Cardiac septum (tissue), 1 donor: ENCODE results near the gene CEP68. TPM values are rescaled to one million over a fixed set of nuclear protein-coding genes. Genes with fewer than 3 reads are reported as not detected.
A peak's percentile ranks its signal among the peaks of the same experiment; 100 is the strongest.
"Not testable (repeated sequence)": the region's sequence is repeated elsewhere in the genome, so short reads cannot be mapped to it uniquely, and the experiment has no call there.

Source experiments
- DNase-seq: peaks from one replicate; pipeline ENCODE4 v3.0.0-alpha.2; 2020; ENCODE audit warnings: low spot score
- intact Hi-C: fragments of 100-400 bp; cut with DNase I; formaldehyde crosslinking; loops from one replicate; pipeline ENCODE4 v1.14.0; 2022
- total RNA-seq: library from RNA; stranded (reverse); fragmentation: NEBNext Ultra II Directional; extraction: Animal tissue kit (Norgen Biotek cat#: 25700); gene quantifications from one replicate; pipeline ENCODE4 v1.2.1, GENCODE V29; 2021
- donor health status: DM: no; HTN: no; CAD: no.

Gene CEP68
- total RNA-seq, 1 donor from 2014 or later: 21.6 TPM

DNA sequence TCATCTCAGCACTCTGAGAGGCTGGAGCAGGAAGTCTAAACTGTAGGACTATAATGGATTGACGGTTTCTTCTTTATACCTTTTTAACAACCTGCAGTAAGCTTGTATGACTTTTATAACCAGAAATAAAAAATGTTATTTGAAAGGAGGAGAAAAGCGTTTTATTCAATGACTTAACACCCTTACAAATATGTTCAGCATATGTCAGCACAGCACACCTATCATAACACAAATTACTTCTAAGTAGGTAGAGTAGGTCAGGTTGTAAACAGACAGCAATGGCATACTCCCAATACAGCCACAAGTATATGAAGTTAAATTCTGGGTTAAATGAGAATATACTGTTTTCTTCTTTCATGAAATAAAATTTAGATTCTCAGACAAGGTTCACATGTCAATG lies 57.6 kb downstream of the CEP68 start:
- intact Hi-C loops: no loop called here
- DNase-seq: no peak

DNA sequence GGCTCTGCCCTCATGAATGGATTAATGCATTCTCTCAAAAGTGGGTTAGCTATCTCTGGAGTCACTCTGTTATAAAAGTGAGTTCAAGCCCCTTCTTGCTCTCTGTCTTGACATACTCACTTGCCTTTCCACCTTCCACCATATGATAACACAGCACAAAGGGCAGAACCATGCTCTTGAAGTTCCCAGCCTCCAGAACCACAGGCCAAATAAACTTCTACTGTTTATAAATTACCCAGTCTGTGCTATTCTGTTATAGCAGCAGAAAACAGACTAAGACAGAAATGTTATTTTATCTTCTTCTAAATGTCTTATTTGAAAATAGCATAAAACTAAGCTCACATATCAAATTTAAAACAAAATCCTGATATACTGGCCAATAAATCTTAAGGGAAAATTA lies 58.7 kb downstream of the CEP68 start:
- intact Hi-C loops: no loop called here
- no peak for DNase-seq

DNA sequence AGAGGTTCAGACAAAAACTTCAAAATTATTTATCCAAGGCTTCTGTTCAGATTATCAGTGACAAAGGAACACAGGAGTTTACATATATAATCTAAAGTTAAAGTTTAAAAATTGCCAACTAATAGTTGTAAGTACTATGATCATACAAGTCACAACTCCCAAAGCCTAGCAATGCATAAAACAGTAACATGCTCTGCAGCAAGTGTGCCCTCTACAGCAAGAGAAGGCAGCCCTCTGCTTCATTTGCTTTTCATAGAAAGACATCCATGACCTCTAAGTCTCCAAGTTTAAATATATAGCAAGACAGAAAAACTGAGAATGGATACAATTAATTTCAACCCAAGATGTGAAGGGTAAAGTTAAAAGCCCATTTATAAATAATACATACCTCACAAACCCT lies 60.4 kb downstream of the CEP68 start:
- no peak for DNase-seq
- intact Hi-C loops: loop anchor here (1.0 kb wide), 1 partner anchor 20 kb away; no protein-coding TSS in a partner anchor

DNA sequence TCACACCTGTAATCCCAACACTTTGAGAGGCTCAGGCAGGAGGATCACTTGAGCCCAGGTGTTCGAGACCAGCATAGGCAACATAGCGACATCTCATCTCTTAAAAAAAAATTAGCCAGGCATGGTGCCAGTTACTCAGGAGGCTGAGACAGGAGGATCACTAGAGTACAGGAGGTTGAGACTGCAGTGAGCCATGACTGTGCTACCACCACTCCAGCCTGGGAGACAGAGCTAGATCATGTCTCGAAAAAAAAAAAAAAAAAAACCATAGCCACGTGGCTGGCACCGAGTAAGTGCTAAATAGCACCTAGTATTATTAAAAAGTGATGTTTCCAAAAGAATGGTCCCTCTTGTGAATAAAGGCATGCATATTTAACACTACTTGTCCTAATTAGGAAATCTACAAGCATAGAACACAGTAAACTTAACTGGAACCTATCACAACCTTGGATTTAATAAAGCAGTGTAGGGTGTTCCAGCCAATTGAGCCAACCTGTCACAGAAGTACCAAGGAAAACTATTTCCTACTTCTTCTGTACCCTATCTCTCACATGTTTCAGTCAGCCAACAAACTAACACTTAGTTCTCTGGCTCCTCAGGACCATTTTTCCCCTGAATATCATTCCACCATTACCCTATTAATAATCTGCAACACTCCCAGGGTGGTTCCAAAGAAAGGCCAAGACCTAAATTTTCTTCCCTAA lies 64.9 kb downstream of the CEP68 start:
- intact Hi-C loops: no loop called here
- no peak for DNase-seq

DNA sequence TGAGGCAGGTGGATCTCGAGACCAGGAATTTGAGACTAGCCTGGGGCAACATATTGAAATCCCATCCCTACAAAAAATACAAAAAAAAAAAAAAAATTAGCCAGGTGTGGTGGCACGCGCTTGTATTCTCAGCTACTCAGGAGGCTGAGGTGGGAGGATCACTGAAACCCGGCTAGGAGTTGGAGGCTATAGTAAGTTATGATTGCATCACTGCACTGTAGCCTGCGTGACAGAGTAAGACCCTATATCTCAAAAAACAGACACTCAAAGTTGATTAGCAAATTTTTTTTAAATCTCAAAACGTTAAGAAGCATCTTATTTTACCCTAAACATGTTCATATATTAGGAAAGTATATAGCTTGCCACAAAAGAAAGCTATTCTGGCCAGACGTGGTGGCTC lies 66.1 kb downstream of the CEP68 start:
- DNase-seq: no peak
- intact Hi-C loops: no loop called here

DNA sequence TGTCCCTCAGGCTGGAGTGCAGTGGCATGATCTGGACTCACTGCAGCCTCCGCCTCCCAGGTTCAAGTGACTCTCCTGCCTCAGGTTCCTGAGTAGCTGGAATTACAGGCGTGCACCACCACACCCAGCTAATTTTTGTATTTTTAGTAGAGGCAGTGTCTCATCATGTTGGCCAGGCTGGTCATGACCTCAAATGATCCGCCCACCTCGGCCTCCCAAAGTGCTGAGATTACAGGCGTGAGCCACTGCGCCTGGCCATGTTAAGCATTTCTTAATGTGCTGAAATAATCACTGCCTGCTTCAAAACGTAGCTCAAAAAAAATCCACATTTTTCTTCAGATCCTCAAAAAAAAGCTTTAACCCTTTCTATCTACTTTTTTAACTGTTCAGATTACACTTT lies 69.2 kb downstream of the CEP68 start:
- DNase-seq, intact Hi-C loops: not testable (repeated sequence)

DNA sequence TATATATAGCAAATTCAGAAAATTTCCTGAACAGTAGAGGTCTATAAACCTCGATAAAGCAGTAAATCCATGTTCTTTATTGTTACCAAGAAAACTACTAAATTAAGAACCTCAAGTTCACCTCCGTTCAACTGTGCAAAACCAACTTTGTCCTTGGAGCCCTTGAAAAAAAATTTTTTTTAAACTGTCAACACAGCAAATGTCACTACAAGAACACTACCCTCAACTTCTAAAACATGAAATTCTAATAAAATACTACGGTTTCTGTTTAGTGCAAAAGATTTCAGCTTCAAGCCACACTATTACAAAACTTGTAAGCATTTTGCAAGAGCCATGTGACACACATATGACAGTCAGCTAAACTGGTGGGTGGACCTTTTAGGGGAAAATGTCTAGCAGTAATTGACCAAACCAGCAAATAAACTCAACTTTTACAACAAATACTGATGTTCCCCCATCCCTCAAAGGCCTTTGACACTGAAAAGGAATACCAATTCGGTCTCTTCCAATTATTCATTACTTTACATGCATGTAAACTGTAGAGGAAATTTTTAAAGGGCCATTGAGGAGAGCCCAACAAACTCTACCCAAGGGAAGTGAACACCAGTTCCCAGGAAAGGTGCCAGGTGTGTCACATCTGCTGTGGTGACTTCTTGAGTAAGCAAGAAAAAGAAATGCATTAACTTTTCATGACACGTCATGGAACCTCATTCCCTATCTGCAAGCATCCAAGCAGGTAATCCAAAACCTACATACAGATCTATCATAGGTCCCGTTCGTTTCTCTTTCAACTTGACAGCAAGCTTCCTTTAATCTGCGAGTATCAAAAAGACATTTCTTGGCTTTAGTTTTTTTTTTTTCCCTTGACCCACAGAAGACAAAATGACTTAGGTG lies 72.3 kb downstream of the CEP68 start:
- intact Hi-C loops: no loop called here
- DNase-seq: no peak

DNA sequence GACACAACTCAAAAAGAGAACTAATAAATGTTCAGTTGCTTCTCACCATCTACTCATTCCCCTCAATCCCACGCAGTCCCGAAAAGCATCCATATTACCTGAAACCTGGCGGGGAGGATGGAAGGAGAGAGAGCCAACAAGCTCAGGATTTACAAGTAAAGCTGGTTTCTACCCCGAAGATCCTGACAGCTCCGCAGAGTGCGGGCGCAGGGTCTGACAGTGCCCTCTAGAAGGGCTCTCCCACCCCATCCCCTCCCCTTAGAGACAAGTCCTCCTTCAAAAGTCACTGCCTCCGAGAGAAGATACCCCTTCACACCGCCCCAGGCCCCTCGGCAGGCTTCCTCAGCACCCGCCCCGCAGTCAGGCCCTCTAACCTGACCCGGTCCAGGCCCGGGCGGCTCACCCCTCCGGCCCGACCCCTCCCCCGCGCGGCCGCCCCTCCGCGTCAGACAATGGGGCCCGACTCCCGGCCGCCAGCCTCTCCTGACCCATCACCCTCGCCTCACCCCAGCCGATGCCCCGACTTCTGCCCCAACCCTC lies 73.1 kb downstream of the CEP68 start:
- intact Hi-C loops: no loop called here

DNA sequence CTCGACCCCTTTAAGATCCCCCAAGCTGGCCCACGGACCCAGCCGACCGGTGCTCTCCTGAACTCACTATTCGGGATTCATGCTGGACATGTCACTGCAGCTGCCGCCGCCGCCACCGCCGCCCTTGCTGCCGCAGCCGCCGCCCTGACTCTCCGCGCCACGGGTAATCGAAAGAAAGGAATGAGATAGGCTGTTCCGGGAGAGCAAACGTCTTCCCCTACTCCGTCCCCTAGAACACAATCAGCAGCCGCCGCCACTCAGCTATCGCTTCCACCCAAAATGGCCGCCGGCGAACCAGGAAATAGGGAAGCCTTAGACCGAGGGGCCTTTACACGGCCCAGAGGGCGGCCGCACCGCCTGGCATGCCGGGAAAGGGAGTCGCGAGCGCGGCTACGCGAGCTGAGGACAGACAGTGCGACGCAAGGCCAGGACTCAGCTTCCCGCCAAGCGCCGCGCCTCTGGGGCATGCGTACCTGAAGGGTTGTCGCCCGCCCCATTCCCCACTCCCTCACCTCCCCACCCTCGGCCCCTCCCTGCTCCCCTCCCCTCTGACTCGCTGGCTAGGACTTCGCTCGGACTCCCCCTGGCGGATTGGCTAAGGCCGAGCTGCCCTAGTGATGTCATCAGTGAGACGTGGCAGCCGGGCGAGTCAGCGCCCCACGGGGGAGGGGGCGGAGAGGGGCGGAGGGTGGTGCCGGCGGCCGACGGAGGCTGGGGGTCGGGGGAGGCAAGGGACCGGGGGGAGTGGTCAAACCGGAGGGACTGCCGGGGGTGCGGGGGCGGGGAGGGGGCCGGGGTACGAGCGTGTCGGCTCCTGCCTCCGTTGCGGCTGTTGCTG lies 73.8 kb downstream of the CEP68 start, which contains the start of gene RAB1A:
RAB1A (minus strand) TSS at position 281 of the 838 bp plus-strand sequence; CDS start at position 90, 191 bp downstream.
- DNase-seq: peak; percentile 100
- intact Hi-C loops: loop anchor here (5.0 kb wide), 2 partner anchors 73 to 143 kb away; partner anchors contain the start of genes CEP68 and SLC1A4

More for the DNA sequence above, 73.1 kb downstream of the CEP68 start:
- peak; percentile 76 for DNase-seq

DNA sequence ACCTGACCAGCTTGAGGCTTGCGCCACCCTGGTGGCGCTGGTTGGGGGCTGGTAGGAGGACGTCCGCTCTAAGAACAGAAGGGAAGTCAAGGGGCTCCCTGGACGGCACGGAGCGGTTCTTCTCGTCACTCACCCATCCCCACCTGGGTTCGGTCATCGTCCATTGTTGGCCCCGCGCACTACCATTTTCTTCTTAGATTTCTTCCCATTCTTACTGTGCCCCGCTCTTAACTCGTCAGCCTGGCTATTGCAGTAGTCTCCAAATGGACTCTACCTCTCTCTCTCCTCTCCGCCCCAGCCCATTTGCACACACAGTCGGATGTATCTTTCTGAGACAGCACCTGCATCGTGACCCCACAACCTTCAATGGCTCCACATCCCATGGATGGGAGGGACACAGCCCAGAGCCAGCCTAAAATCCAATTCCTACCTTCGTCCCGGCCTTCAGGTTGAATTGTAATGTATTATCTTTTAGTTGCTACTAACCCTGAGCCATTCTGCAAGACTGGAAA lies 74.5 kb downstream of the CEP68 start:
- no peak for DNase-seq
- intact Hi-C loops: loop anchor here (5.0 kb wide), 2 partner anchors 73 to 143 kb away; partner anchors contain the start of genes CEP68 and SLC1A4

DNA sequence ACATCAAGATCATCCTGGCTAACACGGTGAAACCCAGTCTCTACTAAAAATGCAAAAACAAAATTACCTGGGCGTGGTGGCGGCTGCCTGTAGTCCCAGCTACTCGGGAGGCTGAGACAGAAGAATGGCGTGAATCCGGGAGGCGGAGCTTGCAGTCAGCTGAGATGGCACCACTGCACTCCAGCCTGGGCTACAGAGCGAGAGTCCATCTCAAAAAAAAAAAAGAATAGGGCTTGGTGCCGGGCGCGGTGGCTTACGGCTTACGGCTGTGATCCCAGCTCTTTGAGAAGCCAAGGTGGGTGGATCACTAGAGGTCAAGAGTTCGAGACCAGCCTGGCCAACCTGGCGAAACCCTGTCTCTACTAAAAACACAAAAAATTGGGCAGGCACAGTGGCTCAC lies 76.7 kb downstream of the CEP68 start:
- intact Hi-C loops: loop anchor here (5.0 kb wide), 2 partner anchors 76 to 146 kb away; partner anchors contain the start of genes CEP68 and SLC1A4

DNA sequence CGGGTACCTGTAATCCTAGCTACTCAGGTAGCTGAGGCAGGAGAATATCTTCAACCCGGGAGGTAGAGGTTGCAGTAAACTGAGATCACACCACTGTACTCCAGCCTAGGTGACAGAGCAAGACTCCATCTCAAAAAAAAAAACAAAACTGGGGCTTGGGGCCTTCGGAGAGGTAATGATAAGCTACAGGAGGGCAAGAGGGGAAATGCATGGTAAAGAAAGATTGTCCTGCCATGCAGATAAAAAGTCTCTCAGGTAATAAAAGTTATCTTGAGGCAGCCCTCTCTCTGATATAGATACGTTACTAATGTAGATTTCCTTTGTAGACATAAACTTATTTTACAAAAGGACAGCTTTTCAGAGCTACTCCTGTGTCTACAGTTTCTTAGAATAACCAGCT lies 77.4 kb downstream of the CEP68 start:
- intact Hi-C loops: loop anchor here (5.0 kb wide), 2 partner anchors 76 to 146 kb away; partner anchors contain the start of genes CEP68 and SLC1A4
- DNase-seq: no peak

More for the DNA sequence above, 76.7 kb downstream of the CEP68 start:
- not testable (repeated sequence) for DNase-seq

DNA sequence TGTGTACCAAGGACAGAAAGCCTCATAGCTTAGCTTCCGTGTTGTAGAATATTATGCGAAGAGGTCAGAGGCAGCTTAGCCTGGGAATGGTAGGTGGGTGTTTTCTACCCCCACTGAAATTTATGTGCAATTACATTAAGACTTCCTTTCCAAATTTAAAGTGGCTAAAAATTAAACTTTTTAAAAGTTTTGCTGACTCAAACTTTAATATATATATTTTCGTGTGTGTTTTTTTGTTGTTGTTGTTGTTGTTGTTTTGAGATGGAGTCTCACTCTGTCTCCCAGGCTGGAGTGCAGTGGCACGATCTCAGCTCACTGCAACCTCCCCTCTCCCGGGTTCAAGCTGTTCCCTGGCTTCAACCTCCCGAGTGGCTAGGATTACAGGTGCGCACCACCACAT lies 77.9 kb downstream of the CEP68 start:
- no peak for DNase-seq
- intact Hi-C loops: loop anchor here (5.0 kb wide), 2 partner anchors 77 to 147 kb away; partner anchors contain the start of genes CEP68 and SLC1A4

DNA sequence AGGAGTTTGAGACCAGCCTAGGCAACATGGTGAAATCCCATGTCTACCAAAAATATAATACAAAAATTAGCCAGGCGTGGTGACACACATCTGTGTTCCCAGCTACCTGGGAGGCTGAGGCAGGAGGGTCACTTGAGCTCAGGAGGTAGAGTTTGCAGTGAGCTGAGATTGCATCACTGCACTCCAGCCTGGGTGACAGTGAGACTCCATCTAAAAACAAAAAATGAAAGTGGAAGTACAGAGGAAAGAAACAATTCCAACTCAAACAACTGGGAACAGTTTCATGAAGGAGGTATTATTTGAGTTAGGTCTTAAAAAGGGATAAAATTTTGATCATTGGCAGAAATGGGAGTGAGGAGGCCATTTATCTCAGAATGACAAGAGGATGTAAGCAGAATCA lies 80.0 kb downstream of the CEP68 start:
- intact Hi-C loops: no loop called here
- no peak for DNase-seq

Other genes with a start within 250 kb of the CEP68 start
- 22.2 TPM for gene SLC1A4, start 67.0 kb upstream of the CEP68 start, total RNA-seq
- gene RAB1A, start 73.7 kb downstream of the CEP68 start, total RNA-seq: 106 TPM
- gene ACTR2, start 171.4 kb downstream of the CEP68 start, total RNA-seq: 110 TPM